HepG2 (cell line): ENCODE data around the gene TMOD2. TPM values are rescaled to one million over a fixed set of nuclear protein-coding genes. Genes with fewer than 3 reads are reported as not detected.

Experiments
- ATAC-seq: fragments of 200-7000 bp; cut with Tn5 transposase; 3 replicates; pipeline ENCODE4 v1.9.1; 2020; ENCODE audit warnings: mild to moderate bottlenecking, moderate library complexity
- BruUV-seq: library from RNA; stranded (reverse); fragments of 400-500 nt; replicated peaks from 2 replicates; lab custom pipeline; 2021; lab: Mats Ljungman, UMichigan
- CTCF ChIA-PET: fragments of 300-600 bp; formaldehyde crosslinking; extraction: SDS; loops from one replicate; lab custom pipeline; 2021; ENCODE audit warnings: low total read pairs, inconsistent platforms, low intra/inter-chr PET ratio; lab: Yijun Ruan, JAX
- POLR2A ChIA-PET: fragments of 350-600 bp; sonication (Branson Sonifier 250); formaldehyde crosslinking; loops from one replicate; lab custom pipeline; 2020; ENCODE audit warnings: antibody characterized with exemption, inconsistent platforms; lab: Yijun Ruan, JAX
- DNase-seq: peaks from one replicate; pipeline ENCODE4 v3.0.0-alpha.2; 2015; ENCODE audit warnings: low spot score
- FAIRE-seq: peaks from 3 replicates; lab custom pipeline; 2011; peaks lifted over from hg19 to GRCh38; lab: Jason Lieb, UNC
- H2AFZ ChIP-seq: one replicate; pipeline ENCODE4 v1.6.1; 2011; ENCODE audit warnings: low read length, inconsistent platforms
- H3K27ac ChIP-seq: fragments of 300-600 bp; 3 replicates; pipeline ENCODE4 v1.8.0; 2011; ENCODE audit warnings: mixed run types, mild to moderate bottlenecking, mixed read lengths, low read length, inconsistent platforms; ENCODE audit not compliant: insufficient read depth; ENCODE audit errors: extremely low read length
- H3K27me3 ChIP-seq, 2 experiments: fragments of 200-600 bp in 1 of 2; 2 replicates in 1 of 2; 3 replicates in 1 of 2; pipeline versions ENCODE4 v1.6.0 to v1.8.0; 2011; ENCODE audit warnings: low read length in 2 of 2, mild to moderate bottlenecking in 2 of 2, moderate library complexity in 2 of 2, inconsistent platforms in 1 of 2; ENCODE audit not compliant: insufficient read depth in 2 of 2, control insufficient read depth in 1 of 2
- H3K36me3 ChIP-seq, 2 experiments: fragments of 200-600 bp in 1 of 2; replicated peaks in 1 of 2; 2 replicates in 1 of 2; 3 replicates in 1 of 2; pipeline versions ENCODE4 v1.5.1 to v1.8.0; 2011; ENCODE audit warnings: low read length in 2 of 2, inconsistent platforms in 1 of 2; ENCODE audit not compliant: insufficient read depth in 2 of 2, control insufficient read depth in 1 of 2
- H3K4me1 ChIP-seq: 2 replicates; pipeline ENCODE4 v1.5.1; 2012; ENCODE audit warnings: low read length, inconsistent platforms; ENCODE audit not compliant: insufficient read depth
- H3K4me2 ChIP-seq: 2 replicates; pipeline ENCODE4 v1.6.0; 2011; ENCODE audit warnings: low read depth, low read length, inconsistent platforms
- H3K4me3 ChIP-seq, 3 experiments: fragments of 200-600 bp in 1 of 3; sonication (generic), shearing (Covaris generic) in 1 of 3; replicated peaks in 1 of 3; 2 replicates each; pipeline ENCODE4 v1.5.1; 2011 to 2016; ENCODE audit warnings: low read length in 3 of 3, inconsistent platforms in 2 of 3, low read depth in 2 of 3, mild to moderate bottlenecking in 2 of 3, control low read depth in 1 of 3, mixed read lengths in 1 of 3; ENCODE audit not compliant: insufficient read depth in 1 of 3
- H3K79me2 ChIP-seq: one replicate; pipeline ENCODE4 v1.6.1; 2011; ENCODE audit warnings: low read length, inconsistent platforms; ENCODE audit not compliant: insufficient read depth
- H3K9ac ChIP-seq: 2 replicates; pipeline ENCODE4 v1.6.0; 2011; ENCODE audit warnings: mild to moderate bottlenecking, low read depth, low read length, inconsistent platforms; ENCODE audit not compliant: insufficient read depth
- H3K9me3 ChIP-seq: 2 replicates; pipeline ENCODE4 v1.5.1; 2012; ENCODE audit warnings: mild to moderate bottlenecking, low read length
- H4K20me1 ChIP-seq: 2 replicates; pipeline ENCODE4 v1.6.0; 2011; ENCODE audit warnings: inconsistent platforms, mild to moderate bottlenecking, low read length, moderate library complexity; ENCODE audit not compliant: insufficient read depth
- BHLHE40 ChIP-seq: IDR thresholded peaks from 2 replicates; pipeline ENCODE4 v1.6.1; 2011; ENCODE audit warnings: low read length, improper control_type of control experiment
- CREM ChIP-seq, 2 experiments: sonication (generic) in 1 of 2; formaldehyde crosslinking in 1 of 2; IDR thresholded peaks; 2 replicates each; pipeline versions ENCODE4 v1.4.0 to v1.6.1; 2016 to 2020; ENCODE audit warnings: antibody characterized with exemption in 1 of 2, mild to moderate bottlenecking in 1 of 2, missing genetic modification reagents in 1 of 2
- CTCF ChIP-seq: sonication (generic); formaldehyde crosslinking; IDR thresholded peaks from 2 replicates; pipeline ENCODE4 v1.5.0; 2020; ENCODE audit warnings: mild to moderate bottlenecking, missing genetic modification reagents, moderate library complexity
- FOXA3 ChIP-seq: IDR thresholded peaks from 2 replicates; pipeline ENCODE4 v1.6.1; 2016; ENCODE audit warnings: missing genetic modification reagents, missing compliant biosample characterization
- HES4 ChIP-seq: sonication (generic); formaldehyde crosslinking; IDR thresholded peaks from 2 replicates; pipeline ENCODE4 v1.9.0; 2021; ENCODE audit warnings: mild to moderate bottlenecking, missing genetic modification reagents, borderline replicate concordance
- IKZF4 ChIP-seq: sonication (generic); formaldehyde crosslinking; IDR thresholded peaks from 2 replicates; pipeline ENCODE4 v1.5.1; 2020; ENCODE audit warnings: borderline replicate concordance, mild to moderate bottlenecking, low read depth, missing genetic modification reagents; ENCODE audit errors: not compliant biosample characterization
- MAFK ChIP-seq, 2 experiments: IDR thresholded peaks in 1 of 2; conservative IDR thresholded peaks in 1 of 2; 2 replicates each; pipeline ENCODE4 v1.6.1; 2011; ENCODE audit warnings: improper control_type of control experiment in 2 of 2, low read length in 2 of 2
- NCOR1 ChIP-seq: fragments of 200-600 bp; sonication (generic); IDR thresholded peaks from 2 replicates; pipeline ENCODE4 v1.7.0; 2017; ENCODE audit warnings: antibody characterized with exemption, low read length, borderline replicate concordance
- POLR2G ChIP-seq: fragments of 200-400 bp; formaldehyde crosslinking; IDR thresholded peaks from 2 replicates; pipeline ENCODE4 v1.6.1; 2018; ENCODE audit warnings: mild to moderate bottlenecking, low read depth, low read length, moderate library complexity
- RAD21 ChIP-seq: fragments of 450-650 bp; formaldehyde crosslinking; IDR thresholded peaks from 2 replicates; pipeline ENCODE4 v1.5.0; 2020; ENCODE audit warnings: mild to moderate bottlenecking
- RBM39 ChIP-seq: fragments of 200-400 bp; formaldehyde crosslinking; IDR thresholded peaks from one replicate; pipeline ENCODE4 v1.6.1; 2018; ENCODE audit warnings: antibody characterized with exemption, mild to moderate bottlenecking, low read depth, low read length; ENCODE audit not compliant: poor library complexity, severe bottlenecking
- SMC3 ChIP-seq: IDR thresholded peaks from 2 replicates; pipeline ENCODE4 v1.6.1; 2011; ENCODE audit warnings: low read length, improper control_type of control experiment
- SP5 ChIP-seq: IDR thresholded peaks from 2 replicates; pipeline ENCODE4 v1.6.1; 2016; ENCODE audit warnings: low read depth, borderline replicate concordance
- TARDBP ChIP-seq: sonication (generic); formaldehyde crosslinking; IDR thresholded peaks from 2 replicates; pipeline ENCODE4 v1.8.0; 2022; ENCODE audit warnings: mild to moderate bottlenecking, missing genetic modification reagents
- ZFP37 ChIP-seq: sonication (generic); formaldehyde crosslinking; IDR thresholded peaks from 2 replicates; pipeline ENCODE4 v1.4.0; 2020; ENCODE audit warnings: missing genetic modification reagents, borderline replicate concordance
- ZKSCAN5 ChIP-seq: sonication (generic); formaldehyde crosslinking; IDR thresholded peaks from 2 replicates; pipeline ENCODE4 v1.5.1; 2020; ENCODE audit warnings: mild to moderate bottlenecking, missing genetic modification reagents
- ZNF143 ChIP-seq: sonication (generic); formaldehyde crosslinking; IDR thresholded peaks from 2 replicates; pipeline ENCODE4 v1.4.0; 2020; ENCODE audit warnings: missing genetic modification reagents
- ZNF335 ChIP-seq: sonication (generic); formaldehyde crosslinking; IDR thresholded peaks from 2 replicates; pipeline ENCODE4 v1.4.0; 2020; ENCODE audit warnings: missing genetic modification reagents
- ZNF44 ChIP-seq: sonication (generic); formaldehyde crosslinking; IDR thresholded peaks from 2 replicates; pipeline ENCODE4 v1.5.1; 2020; ENCODE audit warnings: mild to moderate bottlenecking, missing genetic modification reagents
- ZNF605 ChIP-seq: sonication (generic); formaldehyde crosslinking; IDR thresholded peaks from 2 replicates; pipeline ENCODE4 v1.8.0; 2022; ENCODE audit warnings: mild to moderate bottlenecking, missing genetic modification reagents
- ZSCAN12 ChIP-seq: sonication (generic); formaldehyde crosslinking; IDR thresholded peaks from 2 replicates; pipeline ENCODE4 v1.9.0; 2021; ENCODE audit warnings: mild to moderate bottlenecking, missing genetic modification reagents
- ZSCAN20 ChIP-seq: sonication (generic); formaldehyde crosslinking; IDR thresholded peaks from 2 replicates; pipeline ENCODE4 v1.4.0; 2020; ENCODE audit warnings: missing genetic modification reagents, mild to moderate bottlenecking, borderline replicate concordance
- WGBS: methylation state at CpG from one replicate; pipeline ENCODE4 v1.1.6; 2017; ENCODE audit warnings: low lambda C conversion rate; 5-methylcytosine and 5-hydroxymethylcytosine counted together
- in situ Hi-C: cut with HindIII; loops from 2 replicates; pipeline ENCODE4 v1.10.0; 2017; ENCODE audit warnings: low pct_unique_long_range_greater_than_20kb; ENCODE audit not compliant: extremely low pct_ligation_motif_present
- intact Hi-C: fragments of 100-400 bp; cut with micrococcal nuclease; formaldehyde crosslinking; loops from one replicate; pipeline ENCODE4 v1.10.0; 2022; ENCODE audit not compliant: unreplicated experiment
- polyA plus RNA-seq, 8 experiments: library from polyadenylated mRNA; depleted of rRNA in 3 of 8; stranded (reverse) in 7 of 8; unstranded in 1 of 8; fragments of >200 nt; fragmentation: Illumina TruSeq in 4 of 8; extraction: Trizol in 4 of 8; gene quantifications; 2 replicates each; pipeline versions ENCODE4 v1.2.1 to v1.2.3, GENCODE V29; 2011 to 2016; ENCODE audit warnings: low read depth in 4 of 8, missing spikeins in 1 of 8, mixed read lengths in 1 of 8; ENCODE audit not compliant: insufficient read depth in 1 of 8
- total RNA-seq, 5 experiments: library from RNA; depleted of rRNA; stranded (reverse); fragments of >200 nt; fragmentation: Illumina TruSeq; extraction: Trizol; gene quantifications; 2 replicates each; pipeline ENCODE4 v1.2.3, GENCODE V29; 2016; ENCODE audit warnings: low read depth in 1 of 5
- TF ChIP-seq, protein P1 (sequence below): sonication (generic); formaldehyde crosslinking; IDR thresholded peaks from 2 replicates; pipeline ENCODE4 v1.4.0; 2020; ENCODE audit warnings: missing genetic modification reagents

The TMOD2 gene
- total and polyA plus RNA-seq, 2 of the 13 experiments (the other 11 are each of a cell fraction or from before 2014, with no cell fraction given): 0.01 to 0.02 TPM

GRCh38 chr15:51775967-51776816 lies 24.8 kb downstream of the TMOD2 start:
- no TSS peak for BruUV-seq
- 24% methylated on average over 11 of the region's 11 CpGs for WGBS
- TF ChIP-seq, protein P1, sequence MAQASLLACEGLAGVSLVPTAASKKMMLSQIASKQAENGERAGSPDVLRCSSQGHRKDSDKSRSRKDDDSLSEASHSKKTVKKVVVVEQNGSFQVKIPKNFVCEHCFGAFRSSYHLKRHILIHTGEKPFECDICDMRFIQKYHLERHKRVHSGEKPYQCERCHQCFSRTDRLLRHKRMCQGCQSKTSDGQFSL (CRISPR knock-in tag): no peak
- no peak for TF ChIP-seq ZSCAN12
- 0 out of 2 replicates have a peak, but pooled peaks have one; percentile 6 for TF ChIP-seq CREM (IDR thresholded peaks at IDR 0.05)
- no peak for TF ChIP-seq CREM (CRISPR knock-in tag; IDR thresholded peaks at IDR 0.05)
- TF ChIP-seq NCOR1: no peak
- TF ChIP-seq ZFP37 (CRISPR knock-in tag): no peak
- TF ChIP-seq FOXA3: 0 out of 2 replicates have a peak, but pooled peaks have one; percentile 7
- no peak for TF ChIP-seq TARDBP (CRISPR knock-in tag)
- no peak for TF ChIP-seq ZSCAN20 (CRISPR knock-in tag)
- TF ChIP-seq CTCF: peak; percentile 80
- TF ChIP-seq RAD21 (CRISPR knock-in tag): peak; percentile 62
- TF ChIP-seq BHLHE40: no peak
- TF ChIP-seq MAFK (conservative IDR thresholded peaks at IDR 0.05 in 1 of 2, IDR thresholded peaks at IDR 0.05 in 1 of 2; ENCODE audit: low read length in 2 of 2): peak; percentile 96 to 98
- TF ChIP-seq ZNF335: 0 out of 2 replicates have a peak, but pooled peaks have one; percentile 29
- TF ChIP-seq IKZF4 (CRISPR knock-in tag): no peak
- no peak for TF ChIP-seq POLR2G
- no peak for TF ChIP-seq RBM39
- no peak for TF ChIP-seq ZNF605 (CRISPR knock-in tag)
- no peak for TF ChIP-seq ZKSCAN5
- TF ChIP-seq ZNF44 (CRISPR knock-in tag): no peak
- no peak for TF ChIP-seq ZNF143
- no peak for TF ChIP-seq SP5 (CRISPR knock-in tag)
- no peak for TF ChIP-seq HES4 (CRISPR knock-in tag)
- peak; percentile 90 for TF ChIP-seq SMC3

More at GRCh38 chr15:51775967-51776816, 24.8 kb downstream of the TMOD2 start:
- H2AFZ ChIP-seq: no peak overlapping the region
- intact Hi-C loops: loop anchor here (1.0 to 10.0 kb wide), 2 partner anchors 126 to 241 kb away; no protein-coding TSS in a partner anchor
- H3K4me1 ChIP-seq: peaks cover 6% of the 10 kb centered on the region; the same call in 1 of the 2 replicates
- H3K79me2 ChIP-seq: no peaks in the 10 kb centered on the region
- H3K27ac ChIP-seq: no peak overlapping the region
- no peaks in the 10 kb centered on the region; the same call in 1 of the 2 replicates for H4K20me1 ChIP-seq
- FAIRE-seq (peak; percentile 91), ATAC-seq (peak; percentile 91), DNase-seq (peak; percentile 58)
- H3K36me3 ChIP-seq: no peaks in the 10 kb centered on the region
- H3K4me2 ChIP-seq: no peak overlapping the region
- no peak overlapping the region for H3K4me3 ChIP-seq
- ChIA-PET CTCF (interaction anchor here (2.2 to 3.3 kb wide), 2 partner anchors 126 to 130 kb away, joined by 6 to 107 read pairs; no protein-coding TSS in a partner anchor), POLR2A (interaction anchor here (2.2 kb wide), 1 partner anchor 126 kb away, joined by 6 read pairs; no protein-coding TSS in a partner anchor)
- H3K9me3 ChIP-seq: no peaks in the 10 kb centered on the region
- in situ Hi-C loops: no loop called here
- no peaks in the 10 kb centered on the region for H3K27me3 ChIP-seq
- no peak overlapping the region for H3K9ac ChIP-seq
